ENCODE results near the gene TP73.

Gene TP73

GRCh38 chr1:3736131-3736561 is 83.8 kb downstream of the TP73 start:
- H3K4me3 ChIP-seq (ENCODE audit: low read length) = no peak overlapping the region
- no peak for TF ChIP-seq CTCF (conservative IDR thresholded peaks at IDR 0.05; ENCODE audit: low read depth, low read length)
- no peak for DNase-seq (ENCODE audit: low read depth)

GRCh38 chr1:3736708-3737107 is 84.4 kb downstream of the TP73 start:
- no peak for DNase-seq (ENCODE audit: low read depth)
- TF ChIP-seq CTCF (conservative IDR thresholded peaks at IDR 0.05; ENCODE audit: low read depth, low read length) = no peak
- no peak overlapping the region for H3K4me3 ChIP-seq (ENCODE audit: low read length)

GRCh38 chr1:3738943-3739342 is 86.6 kb downstream of the TP73 start:
- no peak overlapping the region for H3K4me3 ChIP-seq (ENCODE audit: low read length)
- no peak for TF ChIP-seq CTCF (conservative IDR thresholded peaks at IDR 0.05; ENCODE audit: low read depth, low read length)

GRCh38 chr1:3740042-3740441 is 87.7 kb downstream of the TP73 start:
- TF ChIP-seq CTCF (conservative IDR thresholded peaks at IDR 0.05; ENCODE audit: low read depth, low read length) = no peak
- no peak overlapping the region for H3K4me3 ChIP-seq (ENCODE audit: low read length)
- no peak for DNase-seq (ENCODE audit: low read depth)

More at GRCh38 chr1:3738943-3739342, 86.6 kb downstream of the TP73 start:
- DNase-seq (ENCODE audit: low read depth) = no peak

- H3K4me3 ChIP-seq (ENCODE audit: low read length) = no peak overlapping the region
- no peak for TF ChIP-seq CTCF (conservative IDR thresholded peaks at IDR 0.05; ENCODE audit: low read depth, low read length)
- DNase-seq (ENCODE audit: low read depth) = no peak
Measured at GRCh38 chr1:3740752-3741151, 88.4 kb downstream of the TP73 start.

- no peak overlapping the region for H3K4me3 ChIP-seq (ENCODE audit: low read length)
- DNase-seq (ENCODE audit: low read depth) = no peak
- TF ChIP-seq CTCF (conservative IDR thresholded peaks at IDR 0.05; ENCODE audit: low read depth, low read length) = no peak
Measured at GRCh38 chr1:3741566-3742438, 89.5 kb downstream of the TP73 start.

Measured in retinal pigment epithelial cell (primary cell).